ENCODE measurements around the gene IL27RA. TPM values are rescaled to one million over a fixed set of nuclear protein-coding genes. Genes with fewer than 3 reads are reported as not detected.

Gene IL27RA
- total RNA-seq, 1 donor from 2014 or later, result not detected

DNA sequence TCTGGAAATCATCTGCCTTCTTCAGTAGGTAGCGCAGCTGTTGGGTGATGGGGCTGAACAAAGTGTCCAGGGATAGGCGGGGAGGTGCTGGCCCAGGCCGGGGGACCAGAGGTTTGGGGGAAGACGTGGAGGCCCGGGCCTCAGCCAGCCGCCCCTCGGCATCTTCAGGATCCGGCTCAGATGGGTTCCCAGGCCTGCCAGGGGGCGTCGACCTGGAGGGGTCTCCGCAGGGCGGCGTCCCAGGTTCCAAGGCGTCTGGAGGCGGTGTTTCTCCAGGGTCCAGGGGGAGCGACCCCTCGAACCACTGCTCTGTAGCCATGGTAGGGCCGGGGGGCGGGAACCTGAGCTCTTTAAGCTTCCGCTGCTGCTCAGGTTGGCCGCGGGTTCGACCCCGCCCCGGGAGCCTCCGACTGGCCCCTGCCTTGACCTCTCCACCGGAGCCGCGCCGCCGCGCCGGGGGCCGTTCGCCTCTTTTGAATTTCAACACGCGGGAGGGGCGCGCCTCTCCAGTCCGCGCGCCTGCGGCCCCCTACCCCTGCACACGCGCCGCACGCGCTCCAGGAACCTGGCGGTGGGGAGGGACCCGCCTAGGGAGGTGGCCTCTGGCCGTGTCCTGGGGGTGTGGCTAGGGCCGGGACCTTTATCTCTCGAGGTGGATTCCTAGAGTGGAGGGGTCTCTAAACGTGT lies 53.9 kb downstream of the IL27RA start, which contains the start of gene C19orf67:
Gene C19orf67 (minus strand): TSS at position 475 of the 687 bp plus-strand sequence. CDS start 156 bp downstream, at position 319.
- H3K4me3 Mint-ChIP-seq (ENCODE audit: unreplicated experiment), result no peak within 1 kb of the TSS
- no peak within 1 kb of the TSS for H3K27ac Mint-ChIP-seq (ENCODE audit: unreplicated experiment)

DNA sequence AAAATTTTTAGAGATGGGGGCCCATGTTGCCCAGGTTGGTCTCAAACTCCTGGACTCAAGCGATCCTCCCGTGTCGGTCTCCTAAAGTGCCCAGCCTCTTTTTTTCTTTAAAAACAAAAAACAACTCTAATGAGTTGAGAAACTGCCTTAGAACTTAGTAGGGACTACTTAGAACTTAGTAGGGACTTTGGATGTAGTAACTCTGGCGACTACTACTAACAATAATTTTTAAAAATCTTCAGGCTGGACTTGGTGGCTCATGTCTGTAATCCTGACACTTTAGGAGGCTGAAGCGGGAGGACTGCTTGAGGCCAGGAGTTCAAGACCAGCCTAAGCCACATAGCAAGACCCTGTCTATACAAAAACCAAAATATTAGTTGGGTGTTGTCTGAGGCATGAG lies 54.5 kb downstream of the IL27RA start:
- H3K36me3 Mint-ChIP-seq (ENCODE audit: unreplicated experiment), result peaks cover 5% of the 10 kb centered on the region
- TF ChIP-seq, protein P1, sequence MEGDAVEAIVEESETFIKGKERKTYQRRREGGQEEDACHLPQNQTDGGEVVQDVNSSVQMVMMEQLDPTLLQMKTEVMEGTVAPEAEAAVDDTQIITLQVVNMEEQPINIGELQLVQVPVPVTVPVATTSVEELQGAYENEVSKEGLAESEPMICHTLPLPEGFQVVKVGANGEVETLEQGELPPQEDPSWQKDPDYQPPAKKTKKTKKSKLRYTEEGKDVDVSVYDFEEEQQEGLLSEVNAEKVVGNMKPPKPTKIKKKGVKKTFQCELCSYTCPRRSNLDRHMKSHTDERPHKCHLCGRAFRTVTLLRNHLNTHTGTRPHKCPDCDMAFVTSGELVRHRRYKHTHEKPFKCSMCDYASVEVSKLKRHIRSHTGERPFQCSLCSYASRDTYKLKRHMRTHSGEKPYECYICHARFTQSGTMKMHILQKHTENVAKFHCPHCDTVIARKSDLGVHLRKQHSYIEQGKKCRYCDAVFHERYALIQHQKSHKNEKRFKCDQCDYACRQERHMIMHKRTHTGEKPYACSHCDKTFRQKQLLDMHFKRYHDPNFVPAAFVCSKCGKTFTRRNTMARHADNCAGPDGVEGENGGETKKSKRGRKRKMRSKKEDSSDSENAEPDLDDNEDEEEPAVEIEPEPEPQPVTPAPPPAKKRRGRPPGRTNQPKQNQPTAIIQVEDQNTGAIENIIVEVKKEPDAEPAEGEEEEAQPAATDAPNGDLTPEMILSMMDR (IDR thresholded peaks at IDR 0.05; ENCODE audit: partially characterized antibody, unreplicated experiment), result no peak

More for the DNA sequence above, 53.9 kb downstream of the IL27RA start, which contains the start of gene C19orf67:
- TF ChIP-seq, protein P1 (IDR thresholded peaks at IDR 0.05; ENCODE audit: partially characterized antibody, unreplicated experiment), result no peak
- peaks cover 15% of the 10 kb centered on the region for H3K9me3 Mint-ChIP-seq (ENCODE audit: unreplicated experiment)
- peaks cover 7% of the 10 kb centered on the region for H3K27me3 Mint-ChIP-seq (ENCODE audit: unreplicated experiment)
- DNase-seq, result no peak
- H3K36me3 Mint-ChIP-seq (ENCODE audit: unreplicated experiment), result peaks cover 5% of the 10 kb centered on the region
- peaks cover 7% of the 10 kb centered on the region for H3K4me1 Mint-ChIP-seq (ENCODE audit: low read depth, unreplicated experiment)

DNA sequence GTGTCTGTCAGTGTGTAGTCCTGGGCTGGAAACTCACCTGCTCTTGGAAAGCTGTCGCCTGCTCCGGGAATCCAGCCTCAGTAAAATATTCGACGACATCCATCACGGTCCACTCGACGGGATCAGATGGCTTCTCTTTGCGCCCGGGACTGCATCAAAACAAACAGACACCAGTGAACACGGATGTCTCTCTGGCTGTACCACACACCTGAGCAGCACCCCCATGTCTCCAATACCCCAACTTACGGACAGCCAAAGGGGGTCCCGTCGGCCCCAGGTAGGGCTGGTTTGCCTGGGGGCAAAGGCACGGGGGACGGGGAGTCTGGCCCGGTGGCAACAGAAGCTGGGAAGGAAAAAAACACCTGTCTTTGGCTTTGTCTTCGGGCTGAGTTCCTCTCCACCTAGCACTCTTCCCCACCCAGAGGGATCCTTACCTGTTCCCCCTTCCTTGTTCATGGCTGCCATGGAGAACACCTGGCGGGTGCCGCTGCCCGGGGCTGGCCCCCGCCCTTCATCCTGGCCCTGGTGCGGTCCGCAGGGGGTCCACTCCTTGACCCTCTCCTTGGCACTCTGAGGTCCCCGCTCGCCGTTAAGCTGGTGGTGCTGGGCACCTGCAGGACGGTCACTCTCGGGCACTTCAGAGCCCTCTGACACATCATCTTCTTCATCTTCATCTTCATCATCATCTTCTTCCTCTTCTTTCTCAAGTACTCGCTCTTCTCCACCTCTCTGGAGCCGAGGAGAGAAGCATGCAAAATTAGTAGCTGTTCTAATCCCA lies 57.3 kb downstream of the IL27RA start:
- TF ChIP-seq, protein P1 (IDR thresholded peaks at IDR 0.05; ENCODE audit: partially characterized antibody, unreplicated experiment), result no peak
- H3K27me3 Mint-ChIP-seq (ENCODE audit: unreplicated experiment), result peaks cover 8% of the 10 kb centered on the region

More for the DNA sequence above, 54.5 kb downstream of the IL27RA start:
- no peak overlapping the region for H3K27ac Mint-ChIP-seq (ENCODE audit: unreplicated experiment)
- no peak overlapping the region for H3K4me3 Mint-ChIP-seq (ENCODE audit: unreplicated experiment)
- H3K9me3 Mint-ChIP-seq (ENCODE audit: unreplicated experiment), result peaks cover 15% of the 10 kb centered on the region
- DNase-seq, result no peak
- peaks cover 7% of the 10 kb centered on the region for H3K4me1 Mint-ChIP-seq (ENCODE audit: low read depth, unreplicated experiment)
- peaks cover 7% of the 10 kb centered on the region for H3K27me3 Mint-ChIP-seq (ENCODE audit: unreplicated experiment)

DNA sequence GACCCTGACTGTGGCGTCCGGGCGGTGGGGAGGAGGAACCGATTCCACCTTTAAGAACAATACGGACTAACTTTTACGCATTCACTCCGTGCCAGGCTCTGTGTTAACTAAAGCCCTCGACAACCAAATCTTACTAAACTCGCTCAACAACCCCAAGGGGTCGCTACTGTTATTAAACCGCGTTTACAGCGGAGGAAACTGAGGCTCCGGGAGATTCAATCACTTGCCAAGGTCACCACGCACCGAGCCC lies 57.8 kb downstream of the IL27RA start:
- Mint-ChIP-seq H3K36me3 (ENCODE audit: unreplicated experiment) (peaks cover 5% of the 10 kb centered on the region), H3K4me1 (ENCODE audit: low read depth, unreplicated experiment) (peaks cover 8% of the 10 kb centered on the region), H3K4me3 (ENCODE audit: unreplicated experiment) (peak overlapping the region; percentile 94), H3K9me3 (ENCODE audit: unreplicated experiment) (peaks cover 15% of the 10 kb centered on the region), H3K27ac (ENCODE audit: unreplicated experiment) (peak overlapping the region; percentile 88), H3K27me3 (ENCODE audit: unreplicated experiment) (peaks cover 8% of the 10 kb centered on the region)
- DNase-seq, result no peak
- TF ChIP-seq, protein P1 (IDR thresholded peaks at IDR 0.05; ENCODE audit: partially characterized antibody, unreplicated experiment), result peak; percentile 27

More for the DNA sequence above, 57.3 kb downstream of the IL27RA start:
- H3K36me3 Mint-ChIP-seq (ENCODE audit: unreplicated experiment), result peaks cover 5% of the 10 kb centered on the region
- peaks cover 15% of the 10 kb centered on the region for H3K9me3 Mint-ChIP-seq (ENCODE audit: unreplicated experiment)
- no peak for DNase-seq
- peak overlapping the region; percentile 88 for H3K27ac Mint-ChIP-seq (ENCODE audit: unreplicated experiment)
- H3K4me3 Mint-ChIP-seq (ENCODE audit: unreplicated experiment), result peak overlapping the region; percentile 94
- peaks cover 8% of the 10 kb centered on the region for H3K4me1 Mint-ChIP-seq (ENCODE audit: low read depth, unreplicated experiment)
